IPS-18c (cell line): ENCODE measurements around the gene ZNF425.
A peak's percentile ranks its signal among the peaks of the same experiment; 100 is the strongest.
"Not testable (repeated sequence)": the region's sequence is repeated elsewhere in the genome, so short reads cannot be mapped to it uniquely, and the experiment has no call there.

ENCODE experiments used
- H3K4me3 ChIP-seq: 2 replicates; pipeline ENCODE4 v1.7.0; 2013; ENCODE audit warnings: low read depth, mild to moderate bottlenecking, low read length, moderate library complexity; ENCODE audit not compliant: insufficient read depth
- H3K9me3 ChIP-seq: one replicate; pipeline ENCODE4 v1.6.1; 2013; ENCODE audit warnings: mild to moderate bottlenecking, low read length, moderate library complexity; ENCODE audit not compliant: control insufficient read depth, insufficient read depth

Gene ZNF425

GRCh38 chr7:149125863-149126661 is at the start of gene ZNF425:
Gene ZNF425, minus strand, starts transcription at chr7:149126324. Its CDS starts 111 bp downstream, at chr7:149126213.
- Histone ChIP-seq H3K9me3 (peaks cover 4% of the 10 kb centered on the region), H3K4me3 (peak within 1 kb of the TSS; percentile 95)

- H3K4me3 ChIP-seq = no peak overlapping the region
- no peaks in the 10 kb centered on the region for H3K9me3 ChIP-seq
These were observed 49.0 kb upstream of the ZNF425 start for GRCh38 chr7:149175150-149175549.

- Histone ChIP-seq H3K4me3 (no peak overlapping the region), H3K9me3 (no peaks in the 10 kb centered on the region)
These were observed 46.4 kb upstream of the ZNF425 start for GRCh38 chr7:149172534-149172920.

GRCh38 chr7:149171892-149172533 is 45.9 kb upstream of the ZNF425 start:
- Histone ChIP-seq H3K9me3 (no peaks in the 10 kb centered on the region), H3K4me3 (no peak overlapping the region)

GRCh38 chr7:149166630-149167352 is 40.7 kb upstream of the ZNF425 start:
- H3K9me3 ChIP-seq = no peaks in the 10 kb centered on the region
- no peak overlapping the region for H3K4me3 ChIP-seq

GRCh38 chr7:149166142-149166541 is 40.0 kb upstream of the ZNF425 start:
- no peak overlapping the region for H3K4me3 ChIP-seq
- H3K9me3 ChIP-seq = no peaks in the 10 kb centered on the region

- H3K9me3 ChIP-seq = no peaks in the 10 kb centered on the region
- no peak overlapping the region for H3K4me3 ChIP-seq
These were observed 35.2 kb upstream of the ZNF425 start for GRCh38 chr7:149161241-149161848.

- Histone ChIP-seq H3K9me3 (no peaks in the 10 kb centered on the region), H3K4me3 (no peak overlapping the region)
These were observed 30.8 kb upstream of the ZNF425 start for GRCh38 chr7:149156898-149157297.

GRCh38 chr7:149154056-149154455 is 27.9 kb upstream of the ZNF425 start:
- Histone ChIP-seq H3K4me3 (no peak overlapping the region), H3K9me3 (no peaks in the 10 kb centered on the region)

- Histone ChIP-seq H3K4me3 (no peak overlapping the region), H3K9me3 (no peaks in the 10 kb centered on the region)
These were observed 27.2 kb upstream of the ZNF425 start for GRCh38 chr7:149153346-149153745.

- H3K9me3 ChIP-seq = no peaks in the 10 kb centered on the region
- no peak overlapping the region for H3K4me3 ChIP-seq
These were observed 24.9 kb upstream of the ZNF425 start for GRCh38 chr7:149150981-149151380.

GRCh38 chr7:149147752-149148653 is 21.9 kb upstream of the ZNF425 start:
- Histone ChIP-seq H3K4me3 (peak overlapping the region; percentile 70), H3K9me3 (no peaks in the 10 kb centered on the region)

- H3K4me3 ChIP-seq = peak within 1 kb of the TSS; percentile 70
- no peaks in the 10 kb centered on the region for H3K9me3 ChIP-seq
These were observed 21.1 kb upstream of the ZNF425 start, which contains the start of gene ZNF398 for GRCh38 chr7:149147072-149147751. Gene ZNF398, plus strand, starts transcription at chr7:149147453. Its CDS starts 290 bp downstream, at chr7:149147743.

GRCh38 chr7:149145031-149145845 is 19.1 kb upstream of the ZNF425 start:
- H3K9me3 ChIP-seq = no peaks in the 10 kb centered on the region
- peak overlapping the region; percentile 11; the same call in 1 of the 2 replicates for H3K4me3 ChIP-seq

GRCh38 chr7:149144436-149144922 is 18.4 kb upstream of the ZNF425 start:
- not testable (repeated sequence) for H3K4me3 ChIP-seq

More at GRCh38 chr7:149144436-149144922, 18.4 kb upstream of the ZNF425 start:
- not testable (repeated sequence) for H3K9me3 ChIP-seq
